ENCODE results near the gene ZSWIM3.

ZSWIM3 gene

GRCh38 chr20:45833030-45833882, 24.2 kb upstream of the ZSWIM3 start, which contains the start of gene SNX21:
Gene SNX21, plus strand, starts transcription at chr20:45833799. Its CDS starts 121 bp downstream, at chr20:45833920.
- no peak within 1 kb of the TSS for H3K23ac ChIP-seq (ENCODE audit: low read length)
- no peak within 1 kb of the TSS for H2BK120ac ChIP-seq (ENCODE audit: insufficient read depth, low read length, poor library complexity)
- no peak within 1 kb of the TSS for H2BK5ac ChIP-seq (ENCODE audit: low read depth, low read length, poor library complexity)
- WGBS (ENCODE audit: extremely low coverage, insufficient coverage, insufficient read length) = no CpG with 5 or more reads among the region's 35 CpGs
- H3K4me1 ChIP-seq (ENCODE audit: control insufficient read depth in 1 of 2, insufficient read depth in 2 of 2, low read length in 2 of 2) = peaks cover 5 to 11% of the 10 kb centered on the region in 2 experiments
- H3K27ac ChIP-seq (ENCODE audit: low read depth, low read length) = peak within 1 kb of the TSS; percentile 60
- peak within 1 kb of the TSS; percentile 52 for H3K14ac ChIP-seq (ENCODE audit: low read length)
- peak; percentile 66 to 76 for DNase-seq
- H3K9me3 ChIP-seq (ENCODE audit: insufficient read depth, low read depth, low read length) = peaks cover 3% of the 10 kb centered on the region
- peak within 1 kb of the TSS; percentile 31 for H2AK5ac ChIP-seq (ENCODE audit: low read length)
- H3K4me3 ChIP-seq (ENCODE audit: low read depth, low read length) = peak within 1 kb of the TSS; percentile 77
- H3K9ac ChIP-seq (ENCODE audit: low read length) = peak within 1 kb of the TSS; percentile 90
- H3K18ac ChIP-seq (ENCODE audit: low read length) = peak within 1 kb of the TSS; percentile 27
- peaks cover 9% of the 10 kb centered on the region for H3K79me1 ChIP-seq (ENCODE audit: low read length)
- H4K91ac ChIP-seq (ENCODE audit: low read depth, low read length) = peak within 1 kb of the TSS; percentile 76
- no peaks in the 10 kb centered on the region for H3K27me3 ChIP-seq (ENCODE audit: insufficient read depth, low read length)
- no peaks in the 10 kb centered on the region for H3K79me2 ChIP-seq (ENCODE audit: control insufficient read depth, insufficient read depth, low read length, poor library complexity)
- H4K12ac ChIP-seq (ENCODE audit: low read depth, low read length) = peak within 1 kb of the TSS; percentile 66
- no peaks in the 10 kb centered on the region for H3K36me3 ChIP-seq (ENCODE audit: control insufficient read depth in 1 of 2, insufficient read depth in 2 of 2, low read length in 2 of 2)
- peak within 1 kb of the TSS; percentile 80 for H2AFZ ChIP-seq (ENCODE audit: insufficient read depth, low read length, poor library complexity)
- H2BK12ac ChIP-seq (ENCODE audit: low read length) = no peak within 1 kb of the TSS
- H3K4me2 ChIP-seq (ENCODE audit: low read length) = peak within 1 kb of the TSS; percentile 90
- peak within 1 kb of the TSS; percentile 90 for H4K8ac ChIP-seq (ENCODE audit: low read depth, low read length)
- peak within 1 kb of the TSS; percentile 39 for H3K4ac ChIP-seq (ENCODE audit: low read depth, low read length)

- H2BK12ac ChIP-seq (ENCODE audit: low read length) = no peak overlapping the region
These were observed 23.3 kb upstream of the ZSWIM3 start for GRCh38 chr20:45833883-45834796.

GRCh38 chr20:45834797-45835161, 22.6 kb upstream of the ZSWIM3 start:
- no peak for DNase-seq
- WGBS (ENCODE audit: extremely low coverage, insufficient coverage, insufficient read length) = no CpG with 5 or more reads among the region's 14 CpGs

More at GRCh38 chr20:45833883-45834796, 23.3 kb upstream of the ZSWIM3 start:
- DNase-seq = peak; percentile 30 to 40
- no peak overlapping the region for H2BK120ac ChIP-seq (ENCODE audit: insufficient read depth, low read length, poor library complexity)
- peak overlapping the region; percentile 39 for H3K4ac ChIP-seq (ENCODE audit: low read depth, low read length)
- H4K8ac ChIP-seq (ENCODE audit: low read depth, low read length) = peak overlapping the region; percentile 90
- H2AK5ac ChIP-seq (ENCODE audit: low read length) = peak overlapping the region; percentile 31
- H3K27me3 ChIP-seq (ENCODE audit: insufficient read depth, low read length) = no peaks in the 10 kb centered on the region
- peaks cover 5 to 11% of the 10 kb centered on the region in 2 experiments for H3K4me1 ChIP-seq (ENCODE audit: control insufficient read depth in 1 of 2, insufficient read depth in 2 of 2, low read length in 2 of 2)
- no CpG with 5 or more reads among the region's 71 CpGs for WGBS (ENCODE audit: extremely low coverage, insufficient coverage, insufficient read length)
- peak overlapping the region; percentile 52 for H3K14ac ChIP-seq (ENCODE audit: low read length)
- peak overlapping the region; percentile 60 for H3K27ac ChIP-seq (ENCODE audit: low read depth, low read length)
- H4K12ac ChIP-seq (ENCODE audit: low read depth, low read length) = peak overlapping the region; percentile 24
- H2AFZ ChIP-seq (ENCODE audit: insufficient read depth, low read length, poor library complexity) = peak overlapping the region; percentile 80
- peak overlapping the region; percentile 76 for H4K91ac ChIP-seq (ENCODE audit: low read depth, low read length)
- peak overlapping the region; percentile 27 for H3K18ac ChIP-seq (ENCODE audit: low read length)
- H3K4me3 ChIP-seq (ENCODE audit: low read depth, low read length) = peak overlapping the region; percentile 77
- no peak overlapping the region for H3K23ac ChIP-seq (ENCODE audit: low read length)
- peak overlapping the region; percentile 90 for H3K4me2 ChIP-seq (ENCODE audit: low read length)
- H3K9ac ChIP-seq (ENCODE audit: low read length) = peak overlapping the region; percentile 90
- H3K79me1 ChIP-seq (ENCODE audit: low read length) = peaks cover 9% of the 10 kb centered on the region
- no peak overlapping the region for H2BK5ac ChIP-seq (ENCODE audit: low read depth, low read length, poor library complexity)
- no peaks in the 10 kb centered on the region for H3K36me3 ChIP-seq (ENCODE audit: control insufficient read depth in 1 of 2, insufficient read depth in 2 of 2, low read length in 2 of 2)
- H3K9me3 ChIP-seq (ENCODE audit: insufficient read depth, low read depth, low read length) = peaks cover 3% of the 10 kb centered on the region
- no peaks in the 10 kb centered on the region for H3K79me2 ChIP-seq (ENCODE audit: control insufficient read depth, insufficient read depth, low read length, poor library complexity)

GRCh38 chr20:45835329-45835765, 22.1 kb upstream of the ZSWIM3 start:
- H3K36me3 ChIP-seq (ENCODE audit: control insufficient read depth in 1 of 2, insufficient read depth in 2 of 2, low read length in 2 of 2) = peaks cover 3 to 5% of the 10 kb centered on the region in 2 experiments
- H3K23ac ChIP-seq (ENCODE audit: low read length) = no peak overlapping the region
- H4K12ac ChIP-seq (ENCODE audit: low read depth, low read length) = no peak overlapping the region
- WGBS (ENCODE audit: extremely low coverage, insufficient coverage, insufficient read length) = no CpG with 5 or more reads among the region's 3 CpGs
- no peak overlapping the region for H2BK5ac ChIP-seq (ENCODE audit: low read depth, low read length, poor library complexity)
- H3K18ac ChIP-seq (ENCODE audit: low read length) = no peak overlapping the region
- no peak overlapping the region for H2AFZ ChIP-seq (ENCODE audit: insufficient read depth, low read length, poor library complexity)
- H2AK5ac ChIP-seq (ENCODE audit: low read length) = no peak overlapping the region
- no peaks in the 10 kb centered on the region for H3K27me3 ChIP-seq (ENCODE audit: insufficient read depth, low read length)
- H3K14ac ChIP-seq (ENCODE audit: low read length) = no peak overlapping the region
- no peak overlapping the region for H2BK120ac ChIP-seq (ENCODE audit: insufficient read depth, low read length, poor library complexity)
- H4K91ac ChIP-seq (ENCODE audit: low read depth, low read length) = no peak overlapping the region
- H3K4ac ChIP-seq (ENCODE audit: low read depth, low read length) = no peak overlapping the region
- peaks cover 3% of the 10 kb centered on the region for H3K9me3 ChIP-seq (ENCODE audit: insufficient read depth, low read depth, low read length)
- H3K27ac ChIP-seq (ENCODE audit: low read depth, low read length) = no peak overlapping the region
- no peaks in the 10 kb centered on the region for H3K79me2 ChIP-seq (ENCODE audit: control insufficient read depth, insufficient read depth, low read length, poor library complexity)
- no peak overlapping the region for H3K4me2 ChIP-seq (ENCODE audit: low read length)
- no peak overlapping the region for H3K4me3 ChIP-seq (ENCODE audit: low read depth, low read length)
- no peak overlapping the region for H2BK12ac ChIP-seq (ENCODE audit: low read length)
- peaks cover 9% of the 10 kb centered on the region for H3K79me1 ChIP-seq (ENCODE audit: low read length)
- peaks cover 5 to 11% of the 10 kb centered on the region in 2 experiments for H3K4me1 ChIP-seq (ENCODE audit: control insufficient read depth in 1 of 2, insufficient read depth in 2 of 2, low read length in 2 of 2)
- peak in 1 of 2 donors; percentile 18 for DNase-seq
- H4K8ac ChIP-seq (ENCODE audit: low read depth, low read length) = no peak overlapping the region
- H3K9ac ChIP-seq (ENCODE audit: low read length) = no peak overlapping the region

More at GRCh38 chr20:45834797-45835161, 22.6 kb upstream of the ZSWIM3 start:
- Histone ChIP-seq H3K79me2 (ENCODE audit: control insufficient read depth, insufficient read depth, low read length, poor library complexity) (no peaks in the 10 kb centered on the region), H3K23ac (ENCODE audit: low read length) (no peak overlapping the region), H4K91ac (ENCODE audit: low read depth, low read length) (no peak overlapping the region), H4K8ac (ENCODE audit: low read depth, low read length) (no peak overlapping the region), H3K4me2 (ENCODE audit: low read length) (no peak overlapping the region), H4K12ac (ENCODE audit: low read depth, low read length) (no peak overlapping the region), H3K27me3 (ENCODE audit: insufficient read depth, low read length) (no peaks in the 10 kb centered on the region), H3K14ac (ENCODE audit: low read length) (no peak overlapping the region), H2BK5ac (ENCODE audit: low read depth, low read length, poor library complexity) (no peak overlapping the region), H2AK5ac (ENCODE audit: low read length) (no peak overlapping the region), H3K18ac (ENCODE audit: low read length) (no peak overlapping the region), H3K4me3 (ENCODE audit: low read depth, low read length) (peak overlapping the region; percentile 2), H3K27ac (ENCODE audit: low read depth, low read length) (no peak overlapping the region), H2BK12ac (ENCODE audit: low read length) (no peak overlapping the region), H3K4ac (ENCODE audit: low read depth, low read length) (no peak overlapping the region), H3K79me1 (ENCODE audit: low read length) (peaks cover 9% of the 10 kb centered on the region), H3K9ac (ENCODE audit: low read length) (no peak overlapping the region), H3K9me3 (ENCODE audit: insufficient read depth, low read depth, low read length) (peaks cover 3% of the 10 kb centered on the region), H3K36me3 (ENCODE audit: control insufficient read depth in 1 of 2, insufficient read depth in 2 of 2, low read length in 2 of 2) (no peaks in the 10 kb centered on the region), H3K4me1 (ENCODE audit: control insufficient read depth in 1 of 2, insufficient read depth in 2 of 2, low read length in 2 of 2) (peaks cover 5 to 11% of the 10 kb centered on the region in 2 experiments), H2AFZ (ENCODE audit: insufficient read depth, low read length, poor library complexity) (peak overlapping the region; percentile 2), H2BK120ac (ENCODE audit: insufficient read depth, low read length, poor library complexity) (no peak overlapping the region)
